Lower lobe of right lung (tissue), 2 donors: Measurements from ENCODE around the gene SLC6A16. TPM values are rescaled to one million over a fixed set of nuclear protein-coding genes. Genes with fewer than 3 reads are reported as not detected.
"Not testable (repeated sequence)": the region's sequence is repeated elsewhere in the genome, so short reads cannot be mapped to it uniquely, and the experiment has no call there.

ENCODE experiments used
- ATAC-seq, 2 donors: fragments of 200-7000 bp; cut with Tn5 transposase; one replicate each; pipeline ENCODE4 v1.9.1; 2020 to 2022; ENCODE audit warnings: mild to moderate bottlenecking in 2 of 2, moderate library complexity in 2 of 2
- DNase-seq: peaks from one replicate; pipeline ENCODE4 v3.0.0-alpha.2; 2020
- H3K27ac ChIP-seq: fragments of 200-600 bp; one replicate; pipeline ENCODE4 v1.8.0; 2022
- H3K27me3 ChIP-seq: fragments of 200-600 bp; one replicate; pipeline ENCODE4 v1.8.0; 2022; ENCODE audit warnings: low read depth
- H3K36me3 ChIP-seq: fragments of 200-600 bp; one replicate; pipeline ENCODE4 v1.8.0; 2022; ENCODE audit warnings: mild to moderate bottlenecking
- H3K4me1 ChIP-seq: fragments of 200-600 bp; one replicate; pipeline ENCODE4 v1.8.0; 2022
- H3K4me3 ChIP-seq: fragments of 200-600 bp; one replicate; pipeline ENCODE4 v1.8.0; 2022; ENCODE audit warnings: mild to moderate bottlenecking
- H3K9me3 ChIP-seq: fragments of 200-600 bp; one replicate; pipeline ENCODE4 v1.8.0; 2022
- CTCF ChIP-seq: fragments of 200-600 bp; IDR thresholded peaks from one replicate; pipeline ENCODE4 v1.8.0; 2022; ENCODE audit warnings: antibody characterized with exemption, mild to moderate bottlenecking
- intact Hi-C: fragments of 100-400 bp; cut with DNase I; formaldehyde crosslinking; loops from one replicate; pipeline ENCODE4 v1.11.0; 2022
- total RNA-seq: library from RNA; stranded (reverse); fragmentation: NEBNext Ultra II Directional; extraction: Animal tissue kit (Norgen Biotek cat#: 25700); gene quantifications from one replicate; pipeline ENCODE4 v1.2.1, GENCODE V29; 2021
- donor health status: DM: no; HTN: yes; CAD: no; lungs with severe emphysema.

SLC6A16 gene
- total RNA-seq, 1 donor from 2014 or later, result 4.9 TPM

- peaks cover 5% of the 10 kb centered on the region for H3K4me1 ChIP-seq
- H3K4me3 ChIP-seq, result no peak overlapping the region
- no peak overlapping the region for H3K27ac ChIP-seq
- intact Hi-C loops, result no loop called here
- ATAC-seq (no peak), DNase-seq (no peak)
- no peaks in the 10 kb centered on the region for H3K9me3 ChIP-seq
- no peaks in the 10 kb centered on the region for H3K27me3 ChIP-seq
- TF ChIP-seq CTCF, result no peak
- H3K36me3 ChIP-seq, result peaks cover 4% of the 10 kb centered on the region
Measured at GRCh38 chr19:49297403-49297802, 27.6 kb downstream of the SLC6A16 start.

DNA sequence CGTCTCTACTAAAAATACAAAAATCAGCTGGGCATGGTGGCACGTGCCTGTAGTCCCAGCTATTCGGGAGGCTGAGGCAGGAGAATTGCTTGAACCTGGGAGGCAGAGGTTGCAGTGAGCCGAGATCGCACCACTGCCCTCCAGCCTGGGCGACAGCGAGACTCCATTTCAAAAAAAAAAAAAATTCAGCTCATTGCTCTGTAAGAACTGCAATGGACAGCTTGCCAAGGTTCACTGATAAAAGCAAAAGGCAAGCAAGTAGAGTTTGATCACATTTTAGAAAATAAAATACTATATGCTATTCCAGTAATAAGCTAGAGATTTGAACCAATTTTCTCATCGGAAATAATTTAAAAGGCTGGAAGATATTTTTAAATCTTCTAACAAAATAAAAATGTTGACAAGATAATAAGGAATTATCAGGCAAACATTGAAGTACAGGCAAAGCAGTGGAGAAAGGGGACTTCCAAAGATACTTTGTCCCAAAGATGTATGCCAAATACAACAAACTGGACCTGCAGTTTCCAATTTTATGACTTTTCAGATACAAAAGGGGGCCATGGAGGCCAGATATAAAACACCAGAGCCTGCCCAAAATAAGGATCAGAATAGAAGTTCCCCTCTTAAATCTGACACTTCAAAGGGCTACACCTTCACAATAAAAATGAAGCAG lies 29.6 kb downstream of the SLC6A16 start:
- Histone ChIP-seq H3K27me3 (no peaks in the 10 kb centered on the region), H3K36me3 (peaks cover 4% of the 10 kb centered on the region), H3K4me3 (no peak overlapping the region), H3K4me1 (no peaks in the 10 kb centered on the region), H3K27ac (no peak overlapping the region), H3K9me3 (no peaks in the 10 kb centered on the region)
- no peak for DNase-seq
- TF ChIP-seq CTCF, result no peak
- ATAC-seq, result no peak
- intact Hi-C loops, result no loop called here

DNA sequence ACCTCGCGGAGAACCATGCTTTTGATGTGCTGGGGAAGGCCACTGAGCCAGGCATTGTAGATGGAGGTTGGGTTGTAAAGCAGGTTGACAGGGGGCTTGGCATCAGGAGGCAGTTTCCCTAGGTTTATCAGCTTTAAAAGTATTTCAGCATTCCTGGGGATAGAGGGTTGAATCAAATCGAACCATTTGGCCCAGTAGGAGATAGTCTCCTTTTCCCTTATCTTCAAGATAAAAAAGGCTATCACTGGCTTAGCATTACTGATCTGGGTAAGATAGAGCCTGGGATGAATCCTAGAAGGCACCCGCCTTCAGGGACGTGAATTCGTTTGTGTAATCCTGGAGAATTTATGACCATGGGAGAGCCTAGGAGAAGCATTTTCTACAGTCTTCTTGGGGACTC lies 30.6 kb downstream of the SLC6A16 start:
- Histone ChIP-seq H3K27me3 (no peaks in the 10 kb centered on the region), H3K4me3 (no peak overlapping the region), H3K36me3 (peaks cover 4% of the 10 kb centered on the region), H3K4me1 (no peaks in the 10 kb centered on the region), H3K27ac (no peak overlapping the region), H3K9me3 (no peaks in the 10 kb centered on the region)
- ATAC-seq (no peak), DNase-seq (no peak)
- TF ChIP-seq CTCF, result no peak
- intact Hi-C loops, result no loop called here

- H3K27me3 ChIP-seq, result no peaks in the 10 kb centered on the region
- intact Hi-C loops, result no loop called here
- ATAC-seq (no peak), DNase-seq (no peak)
- peaks cover 4% of the 10 kb centered on the region for H3K36me3 ChIP-seq
- no peaks in the 10 kb centered on the region for H3K4me1 ChIP-seq
- H3K9me3 ChIP-seq, result no peaks in the 10 kb centered on the region
- TF ChIP-seq CTCF, result no peak
- no peak overlapping the region for H3K27ac ChIP-seq
- H3K4me3 ChIP-seq, result no peak overlapping the region
Measured at GRCh38 chr19:49290517-49290916, 34.5 kb downstream of the SLC6A16 start.

GRCh38 chr19:49289286-49289685 lies 35.7 kb downstream of the SLC6A16 start:
- H3K4me3 ChIP-seq, H3K27me3 ChIP-seq, H3K9me3 ChIP-seq, H3K4me1 ChIP-seq, H3K36me3 ChIP-seq, DNase-seq, ATAC-seq, H3K27ac ChIP-seq, intact Hi-C loops: not testable (repeated sequence)

DNA sequence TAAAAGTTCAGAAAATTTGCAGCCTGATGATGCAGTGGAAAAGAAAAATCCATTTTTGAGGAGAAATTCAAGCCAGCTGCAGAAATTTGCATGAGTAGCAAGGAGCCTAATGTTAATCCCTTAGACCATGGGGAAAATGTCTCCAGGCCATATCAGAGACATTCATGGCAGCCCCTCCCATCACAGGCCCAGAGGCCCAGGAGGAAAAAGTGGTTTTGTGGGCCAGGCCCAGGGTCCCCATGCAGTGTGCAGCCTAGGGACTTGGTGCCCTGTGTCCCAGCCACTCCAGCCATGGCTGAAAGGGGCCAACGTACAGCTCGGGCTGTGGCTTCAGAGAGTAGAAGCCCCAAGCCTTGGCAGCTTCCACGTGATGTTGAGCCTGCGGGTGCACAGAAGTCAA lies 36.8 kb downstream of the SLC6A16 start:
- H3K4me1 ChIP-seq, H3K4me3 ChIP-seq, H3K27me3 ChIP-seq, DNase-seq, H3K27ac ChIP-seq, ATAC-seq, intact Hi-C loops, H3K9me3 ChIP-seq, H3K36me3 ChIP-seq: not testable (repeated sequence)
